Endothelial cell of umbilical vein (primary cell): ENCODE data around the gene KCND2. TPM values are rescaled to one million over a fixed set of nuclear protein-coding genes. Genes with fewer than 3 reads are reported as not detected.

Experiments
- BruUV-seq: library from RNA; stranded (reverse); fragments of 400-500 nt; replicated peaks from 2 replicates; lab custom pipeline; 2021; lab: Mats Ljungman, UMichigan
- CTCF ChIA-PET: fragments of 300-600, 350-600 bp; sonication (Branson Sonifier 250); formaldehyde crosslinking; loops from one replicate; lab custom pipeline; 2021; ENCODE audit warnings: antibody characterized with exemption, inconsistent platforms; lab: Charles Lee
- POLR2A ChIA-PET: fragments of 300-600, 350-600 bp; sonication (Branson Sonifier 250); formaldehyde crosslinking; loops from one replicate; lab custom pipeline; 2021; ENCODE audit warnings: antibody characterized with exemption, inconsistent platforms; lab: Charles Lee
- DNase-seq: peaks from one replicate; pipeline ENCODE4 v3.0.0-alpha.2; 2011; ENCODE audit warnings: low read depth, low spot score
- FAIRE-seq: peaks from 2 replicates; lab custom pipeline; 2011; peaks lifted over from hg19 to GRCh38; lab: Jason Lieb, UNC
- H2AFZ ChIP-seq: 2 replicates; pipeline ENCODE4 v1.6.0; 2012; ENCODE audit warnings: low read depth, low read length, control low read depth, inconsistent platforms
- H3K27ac ChIP-seq: 2 replicates; pipeline ENCODE4 v1.5.1; 2011; ENCODE audit warnings: low read depth, mild to moderate bottlenecking, control low read depth, low read length, moderate library complexity; ENCODE audit not compliant: insufficient read depth
- H3K27me3 ChIP-seq, 2 experiments: 2 replicates each; pipeline versions ENCODE4 v1.6.0 to v1.6.1; 2011; ENCODE audit warnings: low read length in 2 of 2, mixed read lengths in 1 of 2; ENCODE audit not compliant: control insufficient read depth in 2 of 2, insufficient read depth in 2 of 2
- H3K36me3 ChIP-seq, 2 experiments: 2 replicates in 1 of 2; 3 replicates in 1 of 2; pipeline ENCODE4 v1.5.1; 2011; ENCODE audit warnings: low read length in 2 of 2, mild to moderate bottlenecking in 1 of 2, moderate library complexity in 1 of 2; ENCODE audit not compliant: control insufficient read depth in 2 of 2, insufficient read depth in 2 of 2; ENCODE audit errors: extremely low read depth in 1 of 2
- H3K4me1 ChIP-seq: 3 replicates; pipeline ENCODE4 v1.5.1; 2011; ENCODE audit warnings: mild to moderate bottlenecking, low read length; ENCODE audit not compliant: control insufficient read depth, insufficient read depth; ENCODE audit errors: extremely low read depth
- H3K4me2 ChIP-seq: 2 replicates; pipeline ENCODE4 v1.6.1; 2011; ENCODE audit warnings: low read length, control low read depth, mixed read lengths; ENCODE audit not compliant: insufficient read depth
- H3K4me3 ChIP-seq, 3 experiments: fragments of 200-600 bp in 1 of 3; sonication (generic), shearing (Covaris generic) in 1 of 3; replicated peaks in 1 of 3; 2 replicates each; pipeline ENCODE4 v1.5.1; 2011 to 2016; ENCODE audit warnings: control low read depth in 3 of 3, low read length in 3 of 3, mild to moderate bottlenecking in 2 of 3, inconsistent platforms in 1 of 3, low read depth in 1 of 3, moderate library complexity in 1 of 3; ENCODE audit not compliant: insufficient read depth in 1 of 3
- H3K79me2 ChIP-seq: 2 replicates; pipeline ENCODE4 v1.6.0; 2012; ENCODE audit warnings: low read length, inconsistent platforms; ENCODE audit not compliant: control insufficient read depth, insufficient read depth
- H3K9ac ChIP-seq: replicated peaks from 2 replicates; pipeline ENCODE3; 2011; ENCODE audit warnings: low read length, control low read depth; ENCODE audit not compliant: insufficient read depth; ENCODE audit errors: extremely low read depth
- H3K9me1 ChIP-seq: replicated peaks from 3 replicates; pipeline ENCODE4 v1.6.0; 2011; ENCODE audit warnings: mild to moderate bottlenecking, low read length; ENCODE audit not compliant: control insufficient read depth, insufficient read depth; ENCODE audit errors: extremely low read depth
- H3K9me3 ChIP-seq: replicated peaks from 2 replicates; pipeline ENCODE4 v1.5.1; 2012; ENCODE audit warnings: low read length, inconsistent platforms; ENCODE audit not compliant: control insufficient read depth, insufficient read depth
- H4K20me1 ChIP-seq: replicated peaks from 2 replicates; pipeline ENCODE3; 2011; ENCODE audit warnings: mild to moderate bottlenecking, low read length; ENCODE audit not compliant: control insufficient read depth, insufficient read depth; ENCODE audit errors: extremely low read depth
- CTCF ChIP-seq, 2 donors: IDR thresholded peaks; 1 replicate in 1 of 2; 2 replicates in 1 of 2; pipeline ENCODE4 v1.5.1; 2011; ENCODE audit warnings: low read length in 2 of 2, mild to moderate bottlenecking in 2 of 2, moderate library complexity in 2 of 2, control low read depth in 1 of 2, inconsistent platforms in 1 of 2, low read depth in 1 of 2; ENCODE audit not compliant: insufficient read depth in 1 of 2; ENCODE audit errors: extremely low read depth in 1 of 2
- EZH2 ChIP-seq: IDR thresholded peaks from 2 replicates; pipeline ENCODE4 v1.6.1; 2012; ENCODE audit warnings: borderline replicate concordance, low read depth, mild to moderate bottlenecking, moderate library complexity, low read length, inconsistent platforms; ENCODE audit not compliant: severe bottlenecking
- FOS ChIP-seq: IDR thresholded peaks from 2 replicates; pipeline ENCODE4 v1.6.1; 2011; ENCODE audit warnings: mild to moderate bottlenecking, low read length, moderate library complexity, borderline replicate concordance; ENCODE audit not compliant: insufficient read depth
- GATA2 ChIP-seq: IDR thresholded peaks from 2 replicates; pipeline ENCODE4 v1.7.0; 2011; ENCODE audit warnings: low read depth, mild to moderate bottlenecking, moderate library complexity, mixed read lengths, low read length; ENCODE audit not compliant: insufficient read length, insufficient read depth
- JUN ChIP-seq: IDR thresholded peaks from 2 replicates; pipeline ENCODE4 v1.6.1; 2011; ENCODE audit warnings: borderline replicate concordance, low read depth; ENCODE audit not compliant: insufficient read length, insufficient read depth
- MAX ChIP-seq: IDR thresholded peaks from 2 replicates; pipeline ENCODE4 v1.6.1; 2011; ENCODE audit not compliant: insufficient read depth, insufficient read length
- MYC ChIP-seq: IDR thresholded peaks from one replicate; pipeline ENCODE4 v1.6.1; 2011; ENCODE audit warnings: mild to moderate bottlenecking, low read depth, low read length
- POLR2A ChIP-seq: IDR thresholded peaks from 2 replicates; pipeline ENCODE4 v1.6.1; 2012; ENCODE audit warnings: low read depth, mild to moderate bottlenecking, control low read depth, low read length
- POLR2AphosphoS5 ChIP-seq: IDR thresholded peaks from 2 replicates; pipeline ENCODE4 v1.6.1; 2012; ENCODE audit warnings: low read depth, mild to moderate bottlenecking, control low read depth, low read length, moderate library complexity; ENCODE audit not compliant: insufficient read depth
- dilution Hi-C: fragments of 300-500 bp; cut with MboI; formaldehyde crosslinking; loops from one replicate; pipeline ENCODE4 v1.15.0; 2019; ENCODE audit warnings: low sequenced_read_pairs; ENCODE audit not compliant: extremely low pct_ligation_motif_present
- intact Hi-C: fragments of 100-400 bp; cut with micrococcal nuclease; formaldehyde crosslinking; loops from one replicate; pipeline ENCODE4 v1.10.0; 2022
- polyA plus RNA-seq, 4 experiments: library from polyadenylated mRNA; depleted of rRNA in 3 of 4; stranded (reverse) in 3 of 4; unstranded in 1 of 4; fragments of >200 nt; gene quantifications; 2 replicates each; pipeline versions ENCODE4 v1.2.1 to v1.2.3, GENCODE V29; 2011 to 2012; ENCODE audit warnings: missing spikeins in 1 of 4
- total RNA-seq: library from RNA; stranded (reverse); gene quantifications from 2 replicates; pipeline ENCODE4 v1.2.3, GENCODE V29; 2021

KCND2 gene
- total and polyA plus RNA-seq, 2 donors (not counting 3 experiments of a cell fraction or from before 2014, with no cell fraction given), result not detected

DNA sequence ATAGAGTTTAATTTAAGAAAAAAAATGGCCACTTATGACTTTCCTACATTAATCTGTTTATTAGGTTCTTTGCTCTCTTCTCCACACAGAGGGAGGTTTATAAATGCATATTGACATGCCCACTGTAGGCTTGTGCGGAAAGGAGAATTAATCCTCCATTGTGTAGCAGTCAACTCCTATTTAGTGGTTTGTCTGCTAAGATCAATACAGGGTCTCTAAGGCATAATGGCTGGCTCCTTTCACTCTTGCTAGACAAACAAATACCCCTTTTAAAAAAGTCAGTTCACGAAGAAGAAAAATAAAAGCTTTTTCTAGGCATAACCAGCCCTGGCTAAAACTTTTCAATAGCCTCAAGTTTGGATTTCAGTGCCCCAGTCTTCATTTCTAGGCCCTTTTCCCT is 443.3 kb downstream of the KCND2 start:
- ChIA-PET POLR2A (no interaction called here), CTCF (interaction anchor here (0.9 to 1.1 kb wide), 3 partner anchors 9 to 13 kb away, joined by 3 to 6 read pairs (median 4); no protein-coding TSS in a partner anchor)
- DNase-seq, result no peak
- dilution Hi-C loops, result no loop called here
- BruUV-seq, result no TSS peak
- TF ChIP-seq EZH2, result no peak
- H3K4me2 ChIP-seq, result no peak overlapping the region
- FAIRE-seq, result no peak
- no peak overlapping the region for H2AFZ ChIP-seq
- no peaks in the 10 kb centered on the region for H3K79me2 ChIP-seq
- peaks cover 2 to 8% of the 10 kb centered on the region in 2 experiments for H3K27me3 ChIP-seq
- no peaks in the 10 kb centered on the region for H4K20me1 ChIP-seq
- H3K4me1 ChIP-seq, result no peaks in the 10 kb centered on the region
- no peaks in the 10 kb centered on the region for H3K9me3 ChIP-seq
- no peak overlapping the region for H3K9ac ChIP-seq
- H3K36me3 ChIP-seq, result no peaks in the 10 kb centered on the region
- intact Hi-C loops, result no loop called here
- no peak overlapping the region for H3K27ac ChIP-seq
- H3K4me3 ChIP-seq, result no peak overlapping the region
- no peaks in the 10 kb centered on the region for H3K9me1 ChIP-seq

GRCh38 chr7:120717166-120717565 is 444.2 kb downstream of the KCND2 start:
- no peak for FAIRE-seq
- CTCF ChIA-PET, result no interaction called here
- dilution Hi-C loops, result no loop called here

More at GRCh38 chr7:120717166-120717565, 444.2 kb downstream of the KCND2 start:
- no peak overlapping the region for H3K4me3 ChIP-seq
- H3K4me2 ChIP-seq, result no peak overlapping the region
- peaks cover 2 to 8% of the 10 kb centered on the region in 2 experiments for H3K27me3 ChIP-seq
- no peak overlapping the region for H3K27ac ChIP-seq
- H3K9me1 ChIP-seq, result no peaks in the 10 kb centered on the region
- DNase-seq, result no peak
- intact Hi-C loops, result no loop called here
- H3K9ac ChIP-seq, result no peak overlapping the region
- no peaks in the 10 kb centered on the region for H4K20me1 ChIP-seq
- TF ChIP-seq FOS (no peak), POLR2A (no peak), POLR2AphosphoS5 (no peak), CTCF (IDR thresholded peaks at IDR 0.05; ENCODE audit: extremely low read depth in 1 of 2, insufficient read depth in 1 of 2, low read depth in 1 of 2, low read length in 2 of 2) (no peak), EZH2 (no peak), MAX (no peak), MYC (no peak), JUN (no peak), GATA2 (no peak)
- H3K36me3 ChIP-seq, result no peaks in the 10 kb centered on the region
- no peaks in the 10 kb centered on the region for H3K79me2 ChIP-seq
- H2AFZ ChIP-seq, result no peak overlapping the region
- no TSS peak for BruUV-seq
- no peaks in the 10 kb centered on the region for H3K9me3 ChIP-seq
- H3K4me1 ChIP-seq, result no peaks in the 10 kb centered on the region
- POLR2A ChIA-PET, result no interaction called here
